HG02870 (cell line): ENCODE measurements around the gene HPCAL1.

Experiments
- ATAC-seq: cut with Tn5 transposase; IDR thresholded peaks from one replicate; pipeline ENCODE4 v1.9.1; 2021; ENCODE audit warnings: mild to moderate bottlenecking, moderate library complexity; ENCODE audit not compliant: unreplicated experiment

HPCAL1 gene

GRCh38 chr2:10332402-10333246, 29.9 kb downstream of the HPCAL1 start:
- ATAC-seq, result no peak

DNA sequence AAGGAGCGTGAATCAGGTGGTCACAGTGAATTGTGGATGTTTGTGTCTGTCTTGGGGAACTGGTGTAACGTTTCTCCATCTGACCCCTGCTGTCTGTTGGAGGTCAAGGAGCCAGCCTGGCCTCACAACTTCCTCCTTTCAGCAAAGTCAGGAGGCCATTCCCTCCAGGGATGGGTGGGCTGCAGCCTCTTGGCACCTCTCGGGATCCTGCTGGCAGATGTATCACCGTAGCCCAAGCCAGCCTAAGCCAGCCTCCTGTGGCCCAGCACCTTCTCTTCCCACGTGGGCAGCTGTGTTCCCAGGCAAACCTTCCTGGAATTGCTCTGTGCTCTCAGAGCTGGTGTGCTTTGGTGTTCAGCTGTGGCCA, 30.5 kb downstream of the HPCAL1 start:
- ATAC-seq, result no peak

GRCh38 chr2:10333966-10334365, 31.3 kb downstream of the HPCAL1 start:
- ATAC-seq, result no peak

DNA sequence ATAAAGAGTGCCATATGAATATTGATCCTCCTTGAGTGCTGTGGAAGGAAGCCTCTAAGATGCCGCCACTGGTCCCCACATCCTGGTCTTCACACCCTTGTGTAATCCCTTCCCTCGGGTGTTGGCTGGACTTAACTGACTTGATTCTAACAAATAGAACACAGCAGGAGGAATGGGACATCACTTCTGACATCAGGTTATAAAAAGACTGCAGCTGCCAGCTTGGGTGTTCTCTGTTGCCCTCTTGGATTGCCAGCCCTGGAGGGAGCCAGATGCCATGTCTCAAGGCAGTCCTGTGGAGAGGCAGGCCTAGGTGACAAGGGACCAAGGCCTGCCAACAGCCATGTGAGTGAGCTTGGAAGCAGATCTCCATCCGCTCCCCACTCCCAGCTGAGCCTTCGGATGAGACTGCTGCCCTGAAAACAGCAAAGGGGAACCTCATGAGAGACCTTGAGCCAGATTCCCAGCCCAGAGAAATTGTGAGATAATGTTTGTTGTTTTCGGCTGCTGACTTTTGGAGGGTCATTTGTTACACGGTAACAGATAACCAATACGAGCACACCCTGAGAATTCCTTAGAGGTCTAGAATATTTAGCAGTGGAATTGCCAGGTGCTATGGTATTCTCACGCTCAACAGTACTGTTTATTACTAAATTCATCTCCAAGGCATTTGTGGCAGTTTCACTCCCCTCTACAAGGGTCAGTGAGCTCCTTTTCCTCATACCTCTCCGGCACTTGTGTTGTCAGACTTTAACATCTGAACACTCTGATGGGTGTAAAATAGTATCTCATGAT, 32.5 kb downstream of the HPCAL1 start:
- no peak for ATAC-seq

- ATAC-seq, result no peak
These were observed 33.6 kb downstream of the HPCAL1 start for GRCh38 chr2:10336283-10336682.

- no peak for ATAC-seq
These were observed 35.0 kb downstream of the HPCAL1 start for GRCh38 chr2:10337449-10338269.

- no peak for ATAC-seq
These were observed 35.8 kb downstream of the HPCAL1 start for GRCh38 chr2:10338270-10339188.

- ATAC-seq, result no peak
These were observed 37.2 kb downstream of the HPCAL1 start for GRCh38 chr2:10339647-10340592.

- no peak for ATAC-seq
These were observed 37.9 kb downstream of the HPCAL1 start for GRCh38 chr2:10340593-10340975.

DNA sequence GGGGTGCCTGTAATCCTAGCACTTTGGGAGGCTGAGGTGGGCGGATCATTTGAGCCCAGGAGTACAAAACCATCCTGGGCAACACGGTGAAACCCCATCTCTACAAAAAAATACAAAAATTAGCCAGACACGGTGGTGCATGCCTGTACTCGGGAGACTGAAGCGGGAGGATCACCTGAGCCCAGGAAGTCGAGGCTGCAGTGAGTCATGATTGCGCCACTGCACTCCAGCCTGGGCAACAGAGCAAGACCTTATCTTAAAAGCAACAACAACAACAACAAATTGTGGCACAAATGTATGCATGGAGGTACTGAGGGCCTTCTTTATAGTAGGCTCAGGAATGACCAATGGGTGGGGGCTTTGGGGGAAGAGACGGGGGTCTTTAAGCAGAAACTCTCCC, 38.5 kb downstream of the HPCAL1 start:
- ATAC-seq, result no peak

DNA sequence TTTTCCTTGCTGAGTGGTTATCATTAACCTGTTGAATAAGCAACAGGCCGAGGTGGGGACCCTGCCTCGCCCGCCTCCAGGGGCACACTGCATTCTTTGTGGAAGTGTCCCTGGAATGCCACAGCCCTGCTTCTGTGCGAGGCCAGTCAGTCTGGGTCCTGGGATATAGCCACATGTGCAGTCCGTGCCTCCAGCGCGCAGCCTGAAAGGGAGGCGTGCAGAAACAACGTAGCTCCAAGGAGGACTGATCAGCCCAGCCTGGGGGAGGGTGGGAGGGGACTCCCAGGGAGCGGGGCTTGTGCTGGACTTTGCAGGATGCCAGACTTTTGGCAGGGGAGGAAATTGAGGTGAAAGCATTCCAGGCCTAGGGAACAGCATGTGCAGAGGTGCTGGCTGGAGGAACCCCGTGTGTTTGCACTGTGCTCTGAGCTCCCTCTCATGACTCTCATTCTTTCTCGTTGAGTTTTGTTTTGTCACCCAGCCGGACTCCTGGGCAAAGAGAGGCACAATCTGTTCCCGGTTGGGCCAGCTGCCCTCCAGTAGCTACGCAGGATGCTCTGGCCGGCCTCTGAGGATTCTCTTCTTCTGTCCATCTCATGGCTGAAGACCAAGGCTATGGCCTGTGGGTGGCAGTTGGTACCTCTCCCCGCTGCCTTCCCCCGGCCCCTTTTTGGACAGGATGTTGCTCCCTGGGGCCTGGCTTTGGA, 39.7 kb downstream of the HPCAL1 start:
- no peak for ATAC-seq

DNA sequence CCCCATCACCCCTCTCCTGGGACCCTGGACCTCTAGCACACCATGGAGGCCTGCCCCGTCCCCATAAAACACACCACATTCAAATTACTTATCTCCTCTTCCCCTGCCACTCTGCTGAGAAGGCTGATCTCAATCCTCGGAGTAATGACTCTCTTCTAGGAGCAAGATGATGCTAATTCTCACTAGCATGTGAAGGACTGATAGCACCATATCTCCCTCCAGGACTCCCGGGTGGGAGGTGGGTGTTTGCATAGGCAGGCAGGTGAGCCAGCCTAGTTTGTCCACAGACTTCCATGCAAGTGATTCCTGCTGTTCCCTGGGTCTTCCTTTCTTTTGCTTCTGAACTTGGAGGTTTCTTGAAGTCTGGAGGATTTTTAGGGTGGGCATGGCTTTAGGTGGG, 40.5 kb downstream of the HPCAL1 start:
- no peak for ATAC-seq

DNA sequence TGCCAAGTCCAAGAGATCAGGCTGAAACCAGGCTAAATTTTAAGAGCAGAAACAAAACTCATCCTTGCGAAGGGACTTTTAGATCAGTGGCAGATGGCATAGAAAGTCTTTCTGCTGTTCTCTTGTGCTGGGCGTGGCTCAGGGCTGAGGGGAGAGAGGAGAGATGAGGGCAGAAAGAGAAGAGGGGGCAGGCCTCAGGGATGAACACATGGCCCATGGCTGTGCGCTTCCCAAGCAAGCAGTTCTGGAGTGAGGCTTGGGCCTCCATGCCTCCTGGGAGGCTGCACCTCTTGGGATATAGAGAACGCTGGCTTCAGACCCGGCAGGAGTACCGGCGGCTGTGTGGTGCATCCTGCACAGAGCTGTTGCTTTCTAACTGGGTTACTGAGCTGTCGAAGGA, 41.0 kb downstream of the HPCAL1 start:
- ATAC-seq, result no peak

DNA sequence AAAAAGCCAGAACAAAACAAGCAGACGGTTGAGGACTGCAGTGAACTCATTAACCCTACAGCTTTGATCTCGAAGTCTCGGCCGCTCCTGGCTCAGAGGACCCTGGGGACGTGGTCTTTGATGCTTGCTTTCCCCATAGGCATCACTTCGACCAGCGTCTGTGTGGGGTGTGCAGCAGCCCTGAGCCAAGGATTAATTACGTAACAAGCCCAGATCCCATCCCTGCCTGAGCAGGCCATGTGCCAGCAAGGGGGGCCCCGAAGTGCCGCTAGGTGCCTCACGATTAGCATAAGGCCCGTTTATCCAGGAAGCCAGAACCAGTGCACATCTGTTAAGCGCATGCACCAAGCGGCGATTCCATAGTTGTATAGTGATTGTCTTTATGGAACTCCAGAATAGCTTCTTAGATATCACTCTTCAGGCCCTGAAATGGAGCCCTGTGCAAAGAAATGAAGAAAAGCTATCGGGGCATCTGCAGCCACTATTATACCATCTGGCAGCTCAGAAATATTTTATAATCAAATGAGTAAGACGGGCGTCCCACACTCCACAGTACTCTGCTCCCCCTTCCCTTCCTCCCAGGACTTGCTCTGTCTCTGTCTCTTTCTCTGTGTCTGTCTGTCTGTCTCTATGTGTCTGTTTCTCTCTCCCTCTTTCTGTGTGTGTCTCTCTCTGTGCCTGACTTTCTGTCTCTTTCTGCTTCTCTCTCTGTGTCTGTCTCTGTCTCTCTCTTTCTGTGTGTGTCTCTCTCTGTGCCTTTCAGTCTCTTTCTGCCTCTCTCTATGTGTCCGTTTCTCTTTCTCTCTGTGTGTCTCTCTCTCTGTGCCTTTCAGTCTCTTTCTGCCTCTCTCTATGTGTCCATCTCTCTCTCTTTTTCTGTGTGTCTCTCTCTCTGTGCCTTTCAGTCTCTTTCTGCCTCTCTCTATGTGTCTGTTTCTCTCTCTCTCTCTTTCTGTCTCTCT, 41.7 kb downstream of the HPCAL1 start:
- no peak for ATAC-seq

DNA sequence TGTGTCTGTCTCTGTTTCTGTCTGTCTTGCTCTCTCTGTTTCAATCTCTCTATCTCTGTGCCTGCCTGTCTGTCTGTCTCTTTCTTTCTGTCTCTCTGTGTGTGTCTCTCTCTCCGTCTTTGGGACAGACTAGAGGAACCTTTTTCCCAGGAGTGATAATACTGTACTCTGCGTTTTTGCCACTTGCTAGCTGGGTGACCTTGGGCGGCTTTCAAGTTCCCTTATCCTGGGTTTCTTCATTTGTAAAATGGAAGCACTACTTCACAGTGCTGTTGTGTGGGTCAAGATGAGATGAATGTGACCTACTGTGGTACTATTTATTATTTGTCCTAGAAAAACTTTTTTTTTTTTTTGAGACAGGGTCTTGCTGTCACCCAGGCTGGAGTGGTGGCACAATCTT, 42.4 kb downstream of the HPCAL1 start:
- no peak for ATAC-seq

GRCh38 chr2:10345813-10346212, 43.1 kb downstream of the HPCAL1 start:
- ATAC-seq, result no peak

DNA sequence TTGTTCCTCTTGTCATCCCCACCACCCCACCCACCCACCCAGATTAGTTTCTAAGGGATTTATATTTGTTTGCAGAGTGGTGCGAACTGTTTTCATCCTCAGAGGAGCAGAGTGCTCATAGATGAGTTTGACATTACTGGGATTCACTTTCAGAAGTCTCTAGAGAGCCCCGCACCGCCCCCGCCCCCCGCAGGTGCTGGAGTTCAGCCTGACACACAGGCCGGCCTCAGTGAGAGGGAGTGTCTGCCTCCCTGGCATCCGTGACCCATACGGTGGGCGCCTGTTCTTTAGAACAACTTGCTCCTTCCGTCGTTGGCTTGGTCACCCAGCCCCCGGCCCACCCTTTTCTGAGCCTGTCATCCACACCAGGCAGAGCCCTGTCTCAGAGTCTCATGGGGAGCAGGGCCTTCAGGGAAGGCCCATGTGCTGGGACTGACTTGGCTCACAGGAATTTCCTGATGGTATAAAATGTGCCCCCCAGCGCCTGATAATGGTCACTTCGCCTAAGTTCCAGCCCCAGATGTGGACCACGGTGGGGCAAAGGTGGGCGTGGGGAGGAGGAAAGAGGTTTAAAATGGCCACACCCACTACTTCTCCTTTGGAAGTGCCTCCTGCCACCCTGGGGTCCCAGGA, 44.3 kb downstream of the HPCAL1 start:
- ATAC-seq, result no peak
